Thymus (tissue), 14 donors: ENCODE measurements around the gene TEX52. TPM values are rescaled to one million over a fixed set of nuclear protein-coding genes. Genes with fewer than 3 reads are reported as not detected.

Experiments used
- DNase-seq, 9 donors: peaks; one replicate each; pipeline ENCODE4 v3.0.0-alpha.2; 2013; ENCODE audit warnings: low spot score in 9 of 9, low read depth in 6 of 9, missing footprints in 1 of 9
- H3K27ac ChIP-seq, 2 donors: one replicate each; pipeline ENCODE4 v1.5.1; 2013; ENCODE audit warnings: control low read depth in 1 of 2, low read depth in 1 of 2, low read length in 1 of 2, mild to moderate bottlenecking in 1 of 2, moderate library complexity in 1 of 2
- H3K27me3 ChIP-seq, 2 donors: one replicate each; pipeline ENCODE4 v1.5.1; 2013; ENCODE audit warnings: low read length in 1 of 2; ENCODE audit not compliant: control insufficient read depth in 2 of 2, insufficient read depth in 1 of 2
- H3K36me3 ChIP-seq, 2 donors: one replicate each; pipeline ENCODE4 v1.5.1; 2013; ENCODE audit warnings: low read length in 1 of 2, mild to moderate bottlenecking in 1 of 2, moderate library complexity in 1 of 2; ENCODE audit not compliant: control insufficient read depth in 2 of 2, insufficient read depth in 2 of 2
- H3K4me1 ChIP-seq, 2 donors: one replicate each; pipeline ENCODE4 v1.5.1; 2013; ENCODE audit warnings: low read length in 2 of 2; ENCODE audit not compliant: control insufficient read depth in 2 of 2, insufficient read depth in 2 of 2
- H3K4me3 ChIP-seq, 2 donors: one replicate each; pipeline ENCODE4 v1.5.1; 2013; ENCODE audit warnings: low read length in 2 of 2, control low read depth in 1 of 2, mild to moderate bottlenecking in 1 of 2
- H3K9me3 ChIP-seq, 2 donors: one replicate each; pipeline ENCODE4 v1.5.1; 2013; ENCODE audit warnings: low read length in 1 of 2, mild to moderate bottlenecking in 1 of 2; ENCODE audit not compliant: control insufficient read depth in 2 of 2, insufficient read depth in 1 of 2
- WGBS: extraction: QIAGEN DNeasy Blood & Tissue Kit; methylation state at CpG from one replicate; pipeline ENCODE4 v1.1.7; 2013; 5-methylcytosine and 5-hydroxymethylcytosine counted together
- long read RNA-seq, 10 donors: transcript quantifications; one replicate each; lab custom pipeline, GENCODE V29; 2026
- polyA plus RNA-seq: library from polyadenylated mRNA; stranded (reverse); fragments of 200-250 nt; gene quantifications from one replicate; pipeline ENCODE4 v1.2.3, GENCODE V29; 2013
- total RNA-seq: library from RNA; stranded (reverse); fragments of 120-200 nt; gene quantifications from one replicate; pipeline ENCODE4 v1.2.4, GENCODE V29; 2013
- donor health status: healthy.

Gene TEX52
- total RNA-seq (0.09 TPM), polyA plus RNA-seq (not detected)
- long read RNA-seq, donor 1 = 0 reads
- long read RNA-seq, donor 2 = 0 reads
- long read RNA-seq, donor 3 = 0 reads
- long read RNA-seq, donor 4 = 0 reads
- long read RNA-seq, donor 5 = 0 reads
- long read RNA-seq, donor 6 = 0 reads
- long read RNA-seq, donor 7 = 0 reads
- long read RNA-seq, donor 8 = 0 reads
- long read RNA-seq, donor 9 = 0 reads
- long read RNA-seq, donor 10 = 0 reads

DNA sequence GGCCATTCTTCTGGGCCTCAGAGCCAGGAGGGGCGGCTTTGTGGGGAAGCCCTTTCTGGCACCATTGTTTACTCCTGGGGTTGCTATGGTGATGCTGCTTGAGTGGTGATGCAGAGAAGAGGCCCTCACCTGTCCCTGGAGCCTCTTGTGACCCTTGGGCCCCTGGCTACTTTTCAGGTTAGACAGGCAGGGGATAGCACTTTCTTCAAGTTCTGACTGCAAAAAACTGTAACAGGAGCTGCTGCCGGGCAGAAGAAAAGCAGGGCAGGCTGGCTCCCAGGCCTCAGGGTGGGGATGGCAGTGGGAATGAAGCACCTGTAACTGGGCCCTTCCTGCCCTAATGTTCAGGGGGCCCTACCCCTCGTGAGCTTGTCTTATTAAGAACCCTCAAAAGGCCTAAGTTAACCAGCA, at the start of gene TEX52:
Gene TEX52, minus strand, starts transcription at position 19 of the 411 bp plus-strand sequence. Its CDS starts 13 bp downstream, at position 6.
- no peak for DNase-seq

GRCh38 chr12:2904260-2904659, 47.4 kb upstream of the TEX52 start:
- Histone ChIP-seq H3K9me3 (no peaks in the 10 kb centered on the region), H3K4me1 (no peaks in the 10 kb centered on the region), H3K4me3 (no peak overlapping the region), H3K36me3 (no peaks in the 10 kb centered on the region), H3K27ac (no peak overlapping the region), H3K27me3 (no peaks in the 10 kb centered on the region)
- 97% methylated on average over 2 of the region's 2 CpGs for WGBS
- no peak for DNase-seq

More for the DNA sequence above, at the start of gene TEX52:
- H3K36me3 ChIP-seq = peaks cover 32 to 43% of the 10 kb centered on the region in 2 donors
- no peak within 1 kb of the TSS for H3K4me3 ChIP-seq
- no peaks in the 10 kb centered on the region for H3K27me3 ChIP-seq
- H3K9me3 ChIP-seq = no peaks in the 10 kb centered on the region
- WGBS = over 99% methylated on average over 3 of the region's 3 CpGs
- no peak within 1 kb of the TSS for H3K27ac ChIP-seq
- H3K4me1 ChIP-seq = no peaks in the 10 kb centered on the region

GRCh38 chr12:2902272-2902880, 45.5 kb upstream of the TEX52 start:
- 90% methylated on average over 4 of the region's 4 CpGs for WGBS
- no peak overlapping the region for H3K27ac ChIP-seq
- H3K9me3 ChIP-seq = no peaks in the 10 kb centered on the region
- no peaks in the 10 kb centered on the region for H3K4me1 ChIP-seq
- no peak overlapping the region for H3K4me3 ChIP-seq
- DNase-seq = no peak
- H3K27me3 ChIP-seq = no peaks in the 10 kb centered on the region
- no peaks in the 10 kb centered on the region for H3K36me3 ChIP-seq

- H3K4me3 ChIP-seq = no peak overlapping the region
- WGBS = 96% methylated on average over 8 of the region's 8 CpGs
- DNase-seq = no peak
- H3K27ac ChIP-seq = no peak overlapping the region
- H3K9me3 ChIP-seq = no peaks in the 10 kb centered on the region
- no peaks in the 10 kb centered on the region for H3K27me3 ChIP-seq
- no peaks in the 10 kb centered on the region for H3K36me3 ChIP-seq
- H3K4me1 ChIP-seq = no peaks in the 10 kb centered on the region
Observed at GRCh38 chr12:2900642-2901041, 43.8 kb upstream of the TEX52 start.

DNA sequence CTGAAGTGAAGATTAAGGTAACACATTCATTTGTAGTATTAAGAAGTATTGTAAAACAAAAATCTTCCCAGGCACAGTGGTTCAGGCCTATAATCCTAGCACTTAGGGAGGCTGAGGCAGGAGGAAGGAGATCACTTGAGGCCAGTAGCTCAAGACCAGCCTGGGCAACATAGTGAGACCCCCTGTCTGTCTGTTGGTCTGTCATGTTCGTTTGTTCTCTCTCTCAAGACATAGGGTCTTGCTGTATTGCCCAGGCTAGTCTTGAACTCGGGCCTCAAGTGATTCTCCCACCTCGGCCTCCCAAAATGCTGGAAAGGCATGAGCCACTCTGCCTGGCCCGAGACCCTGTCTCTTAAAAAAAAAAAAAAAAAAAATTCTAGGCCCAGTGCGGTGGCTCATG, 40.6 kb upstream of the TEX52 start:
- Histone ChIP-seq H3K9me3 (no peaks in the 10 kb centered on the region), H3K4me3 (no peak overlapping the region), H3K4me1 (no peaks in the 10 kb centered on the region), H3K36me3 (no peaks in the 10 kb centered on the region), H3K27me3 (no peaks in the 10 kb centered on the region), H3K27ac (no peak overlapping the region)
- no peak for DNase-seq
- 98% methylated on average over 5 of the region's 5 CpGs for WGBS

- Histone ChIP-seq H3K4me3 (no peak overlapping the region), H3K9me3 (no peaks in the 10 kb centered on the region), H3K4me1 (peaks cover 5 to 7% of the 10 kb centered on the region in 2 donors), H3K27ac (no peak overlapping the region), H3K36me3 (no peaks in the 10 kb centered on the region), H3K27me3 (no peaks in the 10 kb centered on the region)
- 97% methylated on average over 2 of the region's 2 CpGs for WGBS
- DNase-seq = no peak
Observed at GRCh38 chr12:2895511-2895910, 38.7 kb upstream of the TEX52 start.

- DNase-seq = no peak
- 94% methylated on average over 2 of the region's 2 CpGs for WGBS
Observed at GRCh38 chr12:2895051-2895451, 38.2 kb upstream of the TEX52 start.

GRCh38 chr12:2893007-2893406, 36.2 kb upstream of the TEX52 start:
- H3K36me3 ChIP-seq = peaks cover 3 to 6% of the 10 kb centered on the region in 2 donors
- H3K9me3 ChIP-seq = no peaks in the 10 kb centered on the region
- H3K27ac ChIP-seq = no peak overlapping the region
- no peak for DNase-seq
- WGBS = 96% methylated on average over 8 of the region's 8 CpGs
- H3K4me3 ChIP-seq = no peak overlapping the region
- H3K27me3 ChIP-seq = no peaks in the 10 kb centered on the region
- H3K4me1 ChIP-seq = peaks cover 10 to 13% of the 10 kb centered on the region in 2 donors

More at GRCh38 chr12:2895051-2895451, 38.2 kb upstream of the TEX52 start:
- Histone ChIP-seq H3K9me3 (no peaks in the 10 kb centered on the region), H3K27me3 (no peaks in the 10 kb centered on the region), H3K4me3 (no peak overlapping the region), H3K27ac (no peak overlapping the region), H3K4me1 (peaks cover 9 to 12% of the 10 kb centered on the region in 2 donors), H3K36me3 (no peaks in the 10 kb centered on the region)

DNA sequence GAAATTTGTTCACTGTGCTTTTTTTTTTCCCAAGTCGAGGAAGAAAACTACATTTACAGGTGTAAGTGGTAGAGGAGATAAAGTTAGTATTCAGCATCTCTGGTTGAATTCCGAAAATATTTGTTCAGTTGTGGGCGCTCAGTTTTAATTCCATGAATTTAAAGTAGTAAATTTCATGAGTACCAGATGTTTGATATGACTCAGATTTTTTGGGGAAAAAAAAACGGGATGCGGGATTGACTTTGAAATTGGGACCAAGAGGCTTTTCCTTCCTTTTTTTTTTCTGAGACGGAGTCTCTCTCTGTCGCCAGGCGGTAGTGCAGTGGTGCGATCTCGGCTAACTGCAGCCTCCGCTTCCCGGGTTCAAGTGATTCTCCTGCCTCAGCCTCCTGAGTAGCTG, 35.4 kb upstream of the TEX52 start:
- no peak overlapping the region for H3K27ac ChIP-seq
- WGBS = 96% methylated on average over 12 of the region's 12 CpGs
- H3K4me1 ChIP-seq = peaks cover 10 to 13% of the 10 kb centered on the region in 2 donors

More for the DNA sequence above, 35.4 kb upstream of the TEX52 start:
- no peak overlapping the region for H3K4me3 ChIP-seq
- H3K27me3 ChIP-seq = no peaks in the 10 kb centered on the region
- H3K9me3 ChIP-seq = no peaks in the 10 kb centered on the region
- H3K36me3 ChIP-seq = peaks cover 8 to 13% of the 10 kb centered on the region in 2 donors
- DNase-seq = no peak
